GM12878 (cell line): ENCODE data around the gene DAPK2. TPM values are rescaled to one million over a fixed set of nuclear protein-coding genes. Genes with fewer than 3 reads are reported as not detected.

Experiments used
- BCL3 ChIP-seq: IDR thresholded peaks from 2 replicates; pipeline ENCODE4 v1.6.1; 2011; ENCODE audit warnings: borderline replicate concordance, low read depth, mild to moderate bottlenecking, moderate library complexity, low read length; ENCODE audit not compliant: insufficient read depth, poor library complexity, severe bottlenecking
- BCLAF1 ChIP-seq: fragments of 450-650 bp; IDR thresholded peaks from 2 replicates; pipeline ENCODE4 v1.6.1; 2017; ENCODE audit warnings: antibody characterized with exemption, mild to moderate bottlenecking, moderate library complexity
- BHLHE40 ChIP-seq, 2 experiments: fragments of 450-650 bp in 1 of 2; IDR thresholded peaks; 2 replicates each; pipeline ENCODE4 v1.6.1; 2011 to 2017; ENCODE audit warnings: low read depth in 2 of 2, borderline replicate concordance in 1 of 2, improper control_type of control experiment in 1 of 2, low read length in 1 of 2, mild to moderate bottlenecking in 1 of 2
- CBX5 ChIP-seq: sonication (generic); IDR thresholded peaks from 2 replicates; pipeline ENCODE4 v1.6.1; 2016; ENCODE audit warnings: low read depth, moderate library complexity, mild to moderate bottlenecking, inconsistent platforms
- CREB1 ChIP-seq: IDR thresholded peaks from 2 replicates; pipeline ENCODE4 v1.6.1; 2012; ENCODE audit warnings: low read depth, mild to moderate bottlenecking, inconsistent platforms
- E2F8 ChIP-seq: fragments of 450-650 bp; IDR thresholded peaks from 2 replicates; pipeline ENCODE4 v1.6.1; 2018; ENCODE audit warnings: mild to moderate bottlenecking, low read depth, moderate library complexity; ENCODE audit not compliant: partially characterized antibody
- E4F1 ChIP-seq: fragments of 450-650 bp; IDR thresholded peaks from 2 replicates; pipeline ENCODE4 v1.6.1; 2018; ENCODE audit warnings: borderline replicate concordance, mild to moderate bottlenecking; ENCODE audit not compliant: partially characterized antibody
- EED ChIP-seq: sonication (generic); IDR thresholded peaks from 2 replicates; pipeline ENCODE4 v1.6.1; 2016; ENCODE audit warnings: antibody characterized with exemption, low read depth
- HCFC1 ChIP-seq: fragments of 150-350 bp; IDR thresholded peaks from 2 replicates; pipeline ENCODE4 v1.6.1; 2014; ENCODE audit warnings: low read length
- KAT2A ChIP-seq: conservative IDR thresholded peaks from 2 replicates; pipeline ENCODE4 v1.6.1; 2011; ENCODE audit warnings: low read depth, low read length; ENCODE audit not compliant: control insufficient read depth
- MYB ChIP-seq: fragments of 150-350 bp; IDR thresholded peaks from 2 replicates; pipeline ENCODE4 v1.6.1; 2014; ENCODE audit warnings: mild to moderate bottlenecking, low read depth, low read length, borderline replicate concordance
- PKNOX1 ChIP-seq: fragments of 450-650 bp; IDR thresholded peaks from 2 replicates; pipeline ENCODE4 v1.6.1; 2016; ENCODE audit warnings: mild to moderate bottlenecking
- POLR2A ChIP-seq: IDR thresholded peaks from 2 replicates; pipeline ENCODE4 v1.6.1; 2011; ENCODE audit warnings: low read depth, mild to moderate bottlenecking, low read length
- SMAD1 ChIP-seq: fragments of 450-650 bp; IDR thresholded peaks from 2 replicates; pipeline ENCODE4 v1.6.1; 2018; ENCODE audit warnings: mild to moderate bottlenecking, low read depth; ENCODE audit not compliant: partially characterized antibody
- SRF ChIP-seq, 2 experiments: IDR thresholded peaks; 2 replicates each; pipeline ENCODE4 v1.6.1; 2011; ENCODE audit warnings: low read depth in 2 of 2, low read length in 2 of 2, mild to moderate bottlenecking in 1 of 2, moderate library complexity in 1 of 2
- SUZ12 ChIP-seq: fragments of 200-600 bp; sonication (generic); IDR thresholded peaks from one replicate; pipeline ENCODE4 v1.6.1; 2018; ENCODE audit warnings: antibody characterized with exemption, mild to moderate bottlenecking; ENCODE audit not compliant: unreplicated experiment
- TCF7 ChIP-seq: IDR thresholded peaks from 2 replicates; pipeline ENCODE4 v1.6.1; 2014; ENCODE audit warnings: antibody characterized with exemption, borderline replicate concordance
- YBX1 ChIP-seq: fragments of 450-650 bp; IDR thresholded peaks from 2 replicates; pipeline ENCODE4 v1.6.1; 2016; ENCODE audit warnings: antibody characterized with exemption
- ZNF622 ChIP-seq: fragments of 450-650 bp; IDR thresholded peaks from 2 replicates; pipeline ENCODE4 v1.6.1; 2017; ENCODE audit warnings: mild to moderate bottlenecking, inconsistent platforms
- polyA plus RNA-seq, 11 experiments: library from polyadenylated mRNA; depleted of rRNA in 4 of 11; unstranded in 6 of 11; stranded (reverse) in 5 of 11; fragments of >200 nt; fragmentation: Nextera tagmentation in 4 of 11; fragmentation: Illumina TruSeq in 1 of 11; extraction: Ambion mirVana in 4 of 11; extraction: Trizol in 1 of 11; gene quantifications; 1 replicate in 1 of 11; 2 replicates in 10 of 11; pipeline versions ENCODE4 v1.2.1 to v1.2.3, GENCODE V29; 2011 to 2016; ENCODE audit warnings: inconsistent platforms in 2 of 11, missing spikeins in 2 of 11, low read depth in 1 of 11
- total RNA-seq, 4 experiments: library from RNA; depleted of rRNA in 3 of 4; stranded (reverse); fragments of >200 nt in 3 of 4; fragmentation: Illumina TruSeq in 1 of 4; extraction: Trizol in 1 of 4; gene quantifications; 2 replicates each; pipeline versions ENCODE4 v1.2.1 to v1.2.3, GENCODE V29; 2013 to 2021

Gene DAPK2
- total and polyA plus RNA-seq, 10 of the 15 experiments (the other 5 are each of a cell fraction or from before 2014, with no cell fraction given): 0.69 to 8.4 (median 4.1) TPM

GRCh38 chr15:63970621-63971426 is 75.5 kb downstream of the DAPK2 start (continued):
- TF ChIP-seq E2F8 (no peak), EED (peak; percentile 96), SRF (IDR thresholded peaks at IDR 0.05; ENCODE audit: low read depth in 2 of 2, low read length in 2 of 2) (no peak), POLR2A (no peak), YBX1 (no peak), MYB (no peak), SMAD1 (no peak), SUZ12 (no peak), TCF7 (no peak; the same call in 1 of the 2 replicates), BCLAF1 (no peak), CREB1 (peak; percentile 41; the same call in 1 of the 2 replicates), PKNOX1 (no peak; the same call in 1 of the 2 replicates), ZNF622 (no peak), BCL3 (peak; percentile 76), KAT2A (no peak), E4F1 (no peak), CBX5 (0 out of 2 replicates have a peak, but pooled peaks have one; percentile 11), HCFC1 (no peak), BHLHE40 (IDR thresholded peaks at IDR 0.05; ENCODE audit: borderline replicate concordance in 1 of 2, low read depth in 2 of 2, low read length in 1 of 2) (no peak; a peak in 1 of 4 replicates)
